Measurements from ENCODE around the gene COX6B2.

COX6B2 gene

GRCh38 chr19:55341595-55342531 is 12.7 kb downstream of the COX6B2 start:
- DNase-seq: no peak

- peak; percentile 80 to 93 (median 84) for DNase-seq
Measured at GRCh38 chr19:55341171-55341588, 13.3 kb downstream of the COX6B2 start.

GRCh38 chr19:55340784-55341147 is 13.8 kb downstream of the COX6B2 start:
- DNase-seq: peak in 2 of 4 experiments; percentile 32 to 57

- peak in 1 of 4 experiments; percentile 51 for DNase-seq
Measured at GRCh38 chr19:55339889-55340783, 14.4 kb downstream of the COX6B2 start.

GRCh38 chr19:55339105-55339888 is 15.2 kb downstream of the COX6B2 start, which contains the start of gene KMT5C:
TSS of gene KMT5C (plus strand) at chr19:55339876. CDS start at chr19:55341937, 2,061 bp downstream.
- peak; percentile 100 for DNase-seq

GRCh38 chr19:55336101-55336500 is 18.4 kb downstream of the COX6B2 start:
- DNase-seq: no peak

- DNase-seq: no peak
Measured at GRCh38 chr19:55333870-55334269, 20.6 kb downstream of the COX6B2 start.

- DNase-seq: peak in 1 of 4 experiments; percentile 43
Measured at GRCh38 chr19:55329791-55330190, 24.7 kb downstream of the COX6B2 start.

GRCh38 chr19:55328774-55329318 is 25.7 kb downstream of the COX6B2 start:
- DNase-seq: peak in 2 of 4 experiments; percentile 42 to 58

- peak; percentile 56 to 87 (median 80) for DNase-seq
Measured at GRCh38 chr19:55325172-55325571, 29.3 kb downstream of the COX6B2 start, which contains the start of gene TMEM150B. TSS of gene TMEM150B (minus strand) at chr19:55325341. CDS start at chr19:55321036, 4,305 bp downstream.

GRCh38 chr19:55324662-55325061 is 29.9 kb downstream of the COX6B2 start:
- DNase-seq: peak in 1 of 4 experiments; percentile 36

- DNase-seq: no peak
Measured at GRCh38 chr19:55322204-55322885, 32.2 kb downstream of the COX6B2 start.

- peak in 3 of 4 experiments; percentile 51 to 65 (median 61) for DNase-seq
Measured at GRCh38 chr19:55321466-55322137, 32.9 kb downstream of the COX6B2 start.

GRCh38 chr19:55320844-55321419 is 33.6 kb downstream of the COX6B2 start:
- DNase-seq: no peak

- no peak for DNase-seq
Measured at GRCh38 chr19:55319785-55320184, 34.7 kb downstream of the COX6B2 start.

- DNase-seq: no peak
Measured at GRCh38 chr19:55316646-55317045, 37.9 kb downstream of the COX6B2 start.

GRCh38 chr19:55315956-55316525 is 38.5 kb downstream of the COX6B2 start:
- DNase-seq: no peak

GRCh38 chr19:55314396-55314795 is 40.1 kb downstream of the COX6B2 start:
- DNase-seq: no peak

GRCh38 chr19:55312621-55313512 is 41.7 kb downstream of the COX6B2 start:
- no peak for DNase-seq

Measured in suppressor macrophage (primary cell).